Keratinocyte (primary cell): Measurements from ENCODE around the gene PIGU.

Source experiments
- EZH2 ChIP-seq: IDR thresholded peaks from one replicate; pipeline ENCODE4 v1.6.1; 2012; ENCODE audit warnings: inconsistent platforms, mild to moderate bottlenecking, low read length, moderate library complexity
- TF ChIP-seq, protein P1 (sequence below), 3 experiments: IDR thresholded peaks in 1 of 3; conservative IDR thresholded peaks in 1 of 3; optimal IDR thresholded peaks in 1 of 3; 2 replicates in 2 of 3; 3 replicates in 1 of 3; pipeline versions ENCODE3 to v1.5.1; 2011; ENCODE audit warnings: low read length in 3 of 3, mild to moderate bottlenecking in 3 of 3, moderate library complexity in 2 of 3, control low read depth in 1 of 3, inconsistent platforms in 1 of 3; ENCODE audit not compliant: insufficient read depth in 2 of 3; ENCODE audit errors: extremely low read depth in 1 of 3

- TF ChIP-seq, protein P1, sequence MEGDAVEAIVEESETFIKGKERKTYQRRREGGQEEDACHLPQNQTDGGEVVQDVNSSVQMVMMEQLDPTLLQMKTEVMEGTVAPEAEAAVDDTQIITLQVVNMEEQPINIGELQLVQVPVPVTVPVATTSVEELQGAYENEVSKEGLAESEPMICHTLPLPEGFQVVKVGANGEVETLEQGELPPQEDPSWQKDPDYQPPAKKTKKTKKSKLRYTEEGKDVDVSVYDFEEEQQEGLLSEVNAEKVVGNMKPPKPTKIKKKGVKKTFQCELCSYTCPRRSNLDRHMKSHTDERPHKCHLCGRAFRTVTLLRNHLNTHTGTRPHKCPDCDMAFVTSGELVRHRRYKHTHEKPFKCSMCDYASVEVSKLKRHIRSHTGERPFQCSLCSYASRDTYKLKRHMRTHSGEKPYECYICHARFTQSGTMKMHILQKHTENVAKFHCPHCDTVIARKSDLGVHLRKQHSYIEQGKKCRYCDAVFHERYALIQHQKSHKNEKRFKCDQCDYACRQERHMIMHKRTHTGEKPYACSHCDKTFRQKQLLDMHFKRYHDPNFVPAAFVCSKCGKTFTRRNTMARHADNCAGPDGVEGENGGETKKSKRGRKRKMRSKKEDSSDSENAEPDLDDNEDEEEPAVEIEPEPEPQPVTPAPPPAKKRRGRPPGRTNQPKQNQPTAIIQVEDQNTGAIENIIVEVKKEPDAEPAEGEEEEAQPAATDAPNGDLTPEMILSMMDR (optimal IDR thresholded peaks at IDR 0.05 in 1 of 3, IDR thresholded peaks at IDR 0.05 in 1 of 3, conservative IDR thresholded peaks at IDR 0.05 in 1 of 3; ENCODE audit: extremely low read depth in 1 of 3, insufficient read depth in 2 of 3, low read length in 3 of 3) = no peak
- no peak for TF ChIP-seq EZH2
These were observed 22.6 kb downstream of the PIGU start for GRCh38 chr20:34654207-34654744.
